Measurements from ENCODE around the gene ARHGAP26. TPM values are rescaled to one million over a fixed set of nuclear protein-coding genes. Genes with fewer than 3 reads are reported as not detected.
"Not testable (repeated sequence)": the region's sequence is repeated elsewhere in the genome, so short reads cannot be mapped to it uniquely, and the experiment has no call there.

Gene ARHGAP26
- total RNA-seq, 1 donor from 2014 or later = 18.7 TPM

DNA sequence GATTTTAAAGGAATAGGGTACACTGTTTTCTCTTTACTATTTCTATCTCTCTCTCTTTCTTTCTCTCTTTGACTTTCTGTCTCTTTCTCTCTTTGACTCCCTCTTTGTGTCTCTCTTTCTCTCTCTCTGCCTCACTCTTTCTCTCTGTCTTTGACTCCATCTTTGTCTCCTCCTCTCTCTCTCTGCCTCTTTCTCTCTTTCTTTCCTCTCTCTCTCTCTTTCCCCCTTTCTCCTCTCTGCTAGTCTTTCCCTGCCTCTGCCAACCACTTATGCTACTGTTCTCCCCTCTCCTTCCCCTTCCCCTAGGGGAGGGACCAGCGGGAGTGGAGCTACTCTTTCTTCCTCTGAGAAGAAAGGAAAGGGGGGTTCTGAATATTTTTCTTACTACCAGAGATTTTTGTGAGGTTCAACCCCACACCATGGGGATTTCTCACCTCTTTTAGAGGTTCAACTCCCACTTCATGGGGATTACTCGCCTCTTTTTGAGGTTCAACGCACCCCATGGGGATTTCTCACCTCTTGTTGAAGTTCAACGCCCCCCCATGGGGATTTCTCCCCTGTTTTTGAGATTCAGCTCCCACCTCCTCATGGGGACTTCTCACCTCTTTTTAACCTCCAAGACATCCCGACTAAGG, 323.4 kb downstream of the ARHGAP26 start:
- H3K4me1 Mint-ChIP-seq (ENCODE audit: unreplicated experiment) = peaks cover 21% of the 10 kb centered on the region
- peaks cover 10% of the 10 kb centered on the region for H3K27me3 Mint-ChIP-seq
- peaks cover 5% of the 10 kb centered on the region for H3K9me3 Mint-ChIP-seq
- TF ChIP-seq, protein P1, sequence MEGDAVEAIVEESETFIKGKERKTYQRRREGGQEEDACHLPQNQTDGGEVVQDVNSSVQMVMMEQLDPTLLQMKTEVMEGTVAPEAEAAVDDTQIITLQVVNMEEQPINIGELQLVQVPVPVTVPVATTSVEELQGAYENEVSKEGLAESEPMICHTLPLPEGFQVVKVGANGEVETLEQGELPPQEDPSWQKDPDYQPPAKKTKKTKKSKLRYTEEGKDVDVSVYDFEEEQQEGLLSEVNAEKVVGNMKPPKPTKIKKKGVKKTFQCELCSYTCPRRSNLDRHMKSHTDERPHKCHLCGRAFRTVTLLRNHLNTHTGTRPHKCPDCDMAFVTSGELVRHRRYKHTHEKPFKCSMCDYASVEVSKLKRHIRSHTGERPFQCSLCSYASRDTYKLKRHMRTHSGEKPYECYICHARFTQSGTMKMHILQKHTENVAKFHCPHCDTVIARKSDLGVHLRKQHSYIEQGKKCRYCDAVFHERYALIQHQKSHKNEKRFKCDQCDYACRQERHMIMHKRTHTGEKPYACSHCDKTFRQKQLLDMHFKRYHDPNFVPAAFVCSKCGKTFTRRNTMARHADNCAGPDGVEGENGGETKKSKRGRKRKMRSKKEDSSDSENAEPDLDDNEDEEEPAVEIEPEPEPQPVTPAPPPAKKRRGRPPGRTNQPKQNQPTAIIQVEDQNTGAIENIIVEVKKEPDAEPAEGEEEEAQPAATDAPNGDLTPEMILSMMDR (conservative IDR thresholded peaks at IDR 0.05) = no peak
- H3K4me3 Mint-ChIP-seq = peak overlapping the region; percentile 77
- no peak overlapping the region for H3K27ac Mint-ChIP-seq
- DNase-seq (ENCODE audit: extremely low spot score, unreplicated experiment) = no peak
- H3K36me3 Mint-ChIP-seq = no peaks in the 10 kb centered on the region

DNA sequence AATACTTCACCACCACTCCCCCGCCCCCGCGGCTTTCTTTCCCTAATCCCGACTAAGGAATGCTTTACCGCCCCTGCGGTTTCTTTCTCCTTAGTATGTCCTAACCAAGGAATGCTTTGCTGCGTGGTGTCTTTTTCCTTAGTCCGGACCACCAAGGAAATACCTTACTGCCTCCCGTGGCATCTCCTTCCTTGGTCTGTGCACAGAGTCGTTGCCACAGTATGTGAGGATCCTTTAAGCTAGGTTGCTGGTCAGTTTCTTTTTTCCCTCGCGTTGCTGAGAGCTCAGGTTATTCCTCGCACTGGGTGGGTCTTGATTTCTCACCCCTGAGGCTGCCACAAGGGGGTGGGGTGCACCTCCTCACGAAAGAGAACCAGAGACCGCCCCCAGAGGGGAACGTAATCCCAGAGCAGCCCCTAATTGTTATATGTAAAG, 323.9 kb downstream of the ARHGAP26 start:
- TF ChIP-seq, protein P1 (conservative IDR thresholded peaks at IDR 0.05) = peak; percentile 51
- Mint-ChIP-seq H3K27ac (no peak overlapping the region), H3K4me1 (ENCODE audit: unreplicated experiment) (peaks cover 21% of the 10 kb centered on the region), H3K27me3 (peaks cover 10% of the 10 kb centered on the region), H3K36me3 (no peaks in the 10 kb centered on the region), H3K4me3 (peak overlapping the region; percentile 77), H3K9me3 (peaks cover 5% of the 10 kb centered on the region)
- DNase-seq (ENCODE audit: extremely low spot score, unreplicated experiment) = no peak

DNA sequence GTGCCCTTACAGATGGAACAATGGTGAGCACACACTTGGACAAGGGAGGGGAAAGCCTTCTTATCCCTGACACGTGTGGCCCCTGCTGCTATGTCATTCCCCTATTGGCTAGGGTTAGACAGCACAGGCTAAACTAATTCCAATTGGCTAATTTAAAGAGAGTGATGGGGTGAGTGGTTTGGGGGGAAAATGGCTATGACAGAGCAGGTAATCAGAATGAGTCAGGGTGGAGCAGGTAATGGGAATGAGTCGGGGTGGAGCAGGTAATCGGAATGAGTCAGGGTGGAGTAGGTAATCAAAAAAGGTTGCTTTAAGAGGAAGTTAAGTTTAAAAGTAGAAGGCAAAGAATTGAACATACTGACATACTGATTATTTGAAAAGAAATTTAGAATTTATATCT, 324.4 kb downstream of the ARHGAP26 start:
- H3K9me3 Mint-ChIP-seq = not testable (repeated sequence)
- Mint-ChIP-seq H3K4me3 (peak overlapping the region; percentile 77), H3K4me1 (ENCODE audit: unreplicated experiment) (peaks cover 21% of the 10 kb centered on the region)

DNA sequence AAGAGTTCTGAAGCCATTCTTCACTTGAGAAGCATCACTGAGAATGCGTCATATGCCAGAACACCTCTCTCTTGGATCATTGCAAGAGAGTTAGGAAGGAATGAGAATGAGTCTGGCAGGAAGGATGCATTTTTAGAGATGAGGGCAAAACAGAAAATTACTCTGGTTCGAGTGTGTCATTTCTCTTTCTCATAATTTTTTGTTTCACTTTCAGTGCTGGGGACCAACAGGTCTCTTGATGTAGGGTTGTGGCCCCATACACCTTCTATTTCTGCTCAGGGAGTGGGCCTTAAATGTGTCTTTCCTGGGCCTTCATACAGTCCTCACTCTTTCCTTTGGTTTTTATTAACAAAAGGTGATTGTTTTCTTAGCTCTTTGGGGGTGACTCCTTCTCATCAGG, 330.9 kb downstream of the ARHGAP26 start:
- Mint-ChIP-seq H3K36me3 (peaks cover 4% of the 10 kb centered on the region), H3K27ac (no peak overlapping the region), H3K4me1 (ENCODE audit: unreplicated experiment) (peaks cover 9% of the 10 kb centered on the region), H3K27me3 (no peaks in the 10 kb centered on the region), H3K4me3 (no peak overlapping the region), H3K9me3 (peaks cover 4% of the 10 kb centered on the region)
- no peak for DNase-seq (ENCODE audit: extremely low spot score, unreplicated experiment)
- TF ChIP-seq, protein P1 (conservative IDR thresholded peaks at IDR 0.05) = no peak

More for the DNA sequence above, 324.4 kb downstream of the ARHGAP26 start:
- not testable (repeated sequence) for DNase-seq (ENCODE audit: extremely low spot score, unreplicated experiment); H3K36me3 Mint-ChIP-seq; H3K27me3 Mint-ChIP-seq
- H3K27ac Mint-ChIP-seq = peak overlapping the region; percentile 11

DNA sequence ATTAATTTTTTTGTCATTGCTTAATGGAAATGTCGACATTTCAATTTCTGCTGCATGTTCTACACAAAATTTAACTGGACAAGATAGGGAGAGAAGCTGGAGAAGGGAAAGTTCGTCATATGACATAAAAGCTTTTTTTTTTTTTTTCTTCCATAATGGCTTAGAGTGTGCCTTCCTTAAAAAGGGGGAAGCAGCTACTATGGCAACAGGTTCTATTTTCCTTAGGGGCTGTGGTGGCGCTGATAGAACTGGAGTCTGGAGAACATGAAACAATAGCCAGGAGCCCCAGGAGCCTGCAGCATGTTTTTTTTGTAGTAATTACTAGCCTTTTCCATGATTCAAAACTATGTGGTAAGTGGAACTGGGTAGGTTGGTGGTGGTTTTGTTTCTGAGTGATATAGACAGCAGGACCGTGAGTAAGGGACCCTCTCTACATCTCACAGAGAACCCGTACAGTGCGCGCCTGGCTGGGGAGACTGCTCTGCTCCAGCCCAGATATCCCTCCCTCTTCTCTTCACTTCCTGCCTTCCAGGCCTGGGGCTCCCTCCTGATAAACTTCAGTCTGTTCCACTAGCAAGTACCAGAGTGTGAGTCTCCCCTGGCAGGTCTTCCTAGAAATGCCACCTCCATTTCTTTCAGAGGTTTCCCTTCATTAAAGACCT, 331.7 kb downstream of the ARHGAP26 start:
- TF ChIP-seq, protein P1 (conservative IDR thresholded peaks at IDR 0.05) = no peak
- peaks cover 4% of the 10 kb centered on the region for H3K9me3 Mint-ChIP-seq
- H3K36me3 Mint-ChIP-seq = peaks cover 4% of the 10 kb centered on the region
- H3K4me1 Mint-ChIP-seq (ENCODE audit: unreplicated experiment) = peaks cover 12% of the 10 kb centered on the region
- DNase-seq (ENCODE audit: extremely low spot score, unreplicated experiment) = no peak
- no peak overlapping the region for H3K27ac Mint-ChIP-seq
- H3K4me3 Mint-ChIP-seq = no peak overlapping the region
- no peaks in the 10 kb centered on the region for H3K27me3 Mint-ChIP-seq

DNA sequence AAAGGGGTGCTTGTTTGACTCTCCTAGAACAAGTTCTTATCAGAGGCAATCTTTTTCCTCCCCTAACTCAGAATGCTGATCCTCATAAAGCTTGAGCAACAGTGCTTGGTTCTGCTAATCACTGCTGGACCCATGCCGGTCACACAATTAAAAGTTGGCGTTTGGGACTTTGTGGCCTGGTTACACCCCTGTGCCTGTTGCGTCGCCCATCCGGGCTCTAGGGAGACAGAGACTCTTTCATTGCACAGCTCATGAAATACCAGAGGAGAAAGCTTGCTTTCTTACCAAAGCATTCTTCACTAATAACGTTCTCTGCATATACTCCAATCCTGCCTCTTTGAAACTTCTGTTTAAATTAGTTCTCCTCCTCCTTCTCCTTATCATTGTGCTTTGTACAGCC, 332.2 kb downstream of the ARHGAP26 start:
- H3K27ac Mint-ChIP-seq = no peak overlapping the region
- DNase-seq (ENCODE audit: extremely low spot score, unreplicated experiment) = no peak

More for the DNA sequence above, 332.2 kb downstream of the ARHGAP26 start:
- Mint-ChIP-seq H3K9me3 (peaks cover 4% of the 10 kb centered on the region), H3K4me3 (no peak overlapping the region), H3K36me3 (peaks cover 4% of the 10 kb centered on the region), H3K4me1 (ENCODE audit: unreplicated experiment) (peaks cover 17% of the 10 kb centered on the region), H3K27me3 (no peaks in the 10 kb centered on the region)
- TF ChIP-seq, protein P1 (conservative IDR thresholded peaks at IDR 0.05) = no peak

Data from type B pancreatic cell (in vitro differentiated cells).